MM.1S (cell line): ENCODE measurements around the gene CLTC.

Experiments used
- EZH2 ChIP-seq: fragments of 300-600 bp; sonication (generic); optimal IDR thresholded peaks from 2 replicates; pipeline ENCODE3; 2017; ENCODE audit warnings: low read depth, mild to moderate bottlenecking, antibody characterized with exemption, low read length, mixed read lengths
- TF ChIP-seq, protein P1 (sequence below): fragments of 300-600 bp; sonication (generic); IDR thresholded peaks from 2 replicates; pipeline ENCODE4 v1.5.1; 2016; ENCODE audit warnings: antibody characterized with exemption, low read length, mixed read lengths

DNA sequence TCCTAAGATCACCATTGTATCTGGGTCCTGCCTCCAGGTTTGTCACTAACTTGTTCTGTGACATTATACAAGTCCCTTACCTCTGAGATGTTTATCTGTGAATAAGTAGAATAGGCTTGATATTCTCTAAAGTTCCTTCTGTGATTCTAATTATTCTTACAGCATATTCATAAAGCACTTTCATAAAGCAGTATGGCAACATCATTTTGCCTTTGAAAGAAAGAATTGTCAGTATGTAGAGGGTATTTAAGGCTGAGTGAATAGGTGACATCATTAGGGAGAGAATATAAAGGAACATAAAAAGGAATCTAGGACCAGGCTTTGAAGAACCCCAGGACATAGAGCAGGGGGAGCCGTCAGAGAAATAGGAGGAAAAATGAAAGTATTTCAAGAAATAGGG is 103.3 kb downstream of the CLTC start:
- TF ChIP-seq, protein P1, sequence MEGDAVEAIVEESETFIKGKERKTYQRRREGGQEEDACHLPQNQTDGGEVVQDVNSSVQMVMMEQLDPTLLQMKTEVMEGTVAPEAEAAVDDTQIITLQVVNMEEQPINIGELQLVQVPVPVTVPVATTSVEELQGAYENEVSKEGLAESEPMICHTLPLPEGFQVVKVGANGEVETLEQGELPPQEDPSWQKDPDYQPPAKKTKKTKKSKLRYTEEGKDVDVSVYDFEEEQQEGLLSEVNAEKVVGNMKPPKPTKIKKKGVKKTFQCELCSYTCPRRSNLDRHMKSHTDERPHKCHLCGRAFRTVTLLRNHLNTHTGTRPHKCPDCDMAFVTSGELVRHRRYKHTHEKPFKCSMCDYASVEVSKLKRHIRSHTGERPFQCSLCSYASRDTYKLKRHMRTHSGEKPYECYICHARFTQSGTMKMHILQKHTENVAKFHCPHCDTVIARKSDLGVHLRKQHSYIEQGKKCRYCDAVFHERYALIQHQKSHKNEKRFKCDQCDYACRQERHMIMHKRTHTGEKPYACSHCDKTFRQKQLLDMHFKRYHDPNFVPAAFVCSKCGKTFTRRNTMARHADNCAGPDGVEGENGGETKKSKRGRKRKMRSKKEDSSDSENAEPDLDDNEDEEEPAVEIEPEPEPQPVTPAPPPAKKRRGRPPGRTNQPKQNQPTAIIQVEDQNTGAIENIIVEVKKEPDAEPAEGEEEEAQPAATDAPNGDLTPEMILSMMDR, result no peak
- TF ChIP-seq EZH2, result no peak
